Measurements from ENCODE around the gene C1QTNF2.

Gene C1QTNF2

DNA sequence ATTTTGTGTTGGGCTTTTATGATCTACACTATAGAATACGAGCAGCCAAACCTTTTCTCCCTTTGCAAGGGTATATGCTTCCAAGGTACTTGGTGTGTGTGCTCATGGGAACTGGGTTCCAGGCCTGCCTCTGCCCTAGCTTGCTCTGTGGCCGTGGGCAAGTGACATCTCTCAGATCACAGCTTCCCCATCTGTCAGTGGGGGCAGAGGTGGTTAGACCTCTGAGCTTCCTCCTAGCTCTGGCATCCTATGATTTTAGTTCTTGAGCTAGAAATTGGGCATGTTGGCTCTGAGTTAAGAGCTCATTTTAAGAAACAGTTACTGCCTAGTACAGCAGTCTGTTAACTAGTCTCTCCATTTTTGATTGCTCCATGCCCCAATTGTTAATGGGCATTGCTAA, 45.5 kb downstream of the C1QTNF2 start:
- no peak for TF ChIP-seq CTCF (conservative IDR thresholded peaks at IDR 0.05)
- TF ChIP-seq ZFX (IDR thresholded peaks at IDR 0.05), result no peak
- no peak overlapping the region for H3K27ac ChIP-seq

DNA sequence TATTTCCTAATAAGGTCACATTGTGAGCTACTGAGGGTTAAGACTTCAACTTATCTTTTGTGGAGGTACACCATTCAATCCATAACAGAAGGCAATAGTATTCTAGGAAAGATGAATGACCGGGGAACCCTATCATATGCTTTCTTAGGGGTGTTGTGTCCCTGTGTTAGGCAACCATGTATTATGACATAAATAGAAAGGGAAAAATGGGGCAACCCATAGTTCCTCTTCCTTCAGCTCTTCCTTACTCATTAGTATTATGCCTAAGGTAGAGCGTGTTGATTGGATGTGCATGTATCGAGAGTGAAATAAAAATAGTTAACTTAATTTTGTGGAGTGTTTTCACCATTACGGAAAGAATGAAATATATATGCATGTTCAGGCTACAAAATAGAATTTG, 52.0 kb downstream of the C1QTNF2 start:
- TF ChIP-seq CTCF (conservative IDR thresholded peaks at IDR 0.05) (no peak), ZFX (IDR thresholded peaks at IDR 0.05) (no peak)
- H3K27ac ChIP-seq, result no peak overlapping the region

GRCh38 chr5:160317434-160317833, 53.0 kb downstream of the C1QTNF2 start:
- H3K27ac ChIP-seq, result no peak overlapping the region
- TF ChIP-seq ZFX (IDR thresholded peaks at IDR 0.05) (no peak), CTCF (conservative IDR thresholded peaks at IDR 0.05) (no peak)

DNA sequence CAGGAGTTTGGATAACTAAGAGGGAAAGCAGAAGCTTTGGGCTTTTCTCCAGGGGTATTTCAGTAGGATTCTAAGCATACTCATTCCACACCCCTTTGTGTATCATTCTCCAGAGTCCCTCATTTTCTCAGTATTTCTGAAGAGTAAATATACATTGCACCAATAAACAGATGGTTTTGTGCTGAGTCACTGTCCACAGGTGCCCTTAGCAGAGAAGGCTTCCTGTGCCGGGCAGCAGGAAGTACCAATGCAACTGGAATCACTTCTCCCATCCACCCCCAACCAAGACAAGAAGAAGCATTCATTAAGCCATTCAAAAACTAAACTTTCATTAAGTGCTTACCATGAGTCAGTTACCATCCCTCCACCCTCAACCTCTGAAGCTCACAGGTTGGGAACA, 54.5 kb downstream of the C1QTNF2 start:
- peak overlapping the region; percentile 42; the same call in 1 of the 2 replicates for H3K27ac ChIP-seq
- TF ChIP-seq CTCF (conservative IDR thresholded peaks at IDR 0.05), result no peak
- no peak for TF ChIP-seq ZFX (IDR thresholded peaks at IDR 0.05)

- H3K27ac ChIP-seq, result no peak overlapping the region; the same call in 1 of the 2 replicates
- no peak for TF ChIP-seq ZFX (IDR thresholded peaks at IDR 0.05)
- no peak for TF ChIP-seq CTCF (conservative IDR thresholded peaks at IDR 0.05)
Measured at GRCh38 chr5:160312960-160313727, 57.3 kb downstream of the C1QTNF2 start.

GRCh38 chr5:160312134-160312959, 58.1 kb downstream of the C1QTNF2 start, which contains the start of gene CCNJL:
TSS of gene CCNJL (minus strand) at chr5:160312564. CDS start at chr5:160311923, 641 bp downstream.
- H3K27ac ChIP-seq, result no peak within 1 kb of the TSS; the same call in 1 of the 2 replicates
- no peak for TF ChIP-seq ZFX (IDR thresholded peaks at IDR 0.05)
- no peak for TF ChIP-seq CTCF (conservative IDR thresholded peaks at IDR 0.05)

All from C4-2B (cell line).